Thyroid gland (tissue), 4 donors: ENCODE measurements around the gene THAP4.

Source experiments
- POLR2A ChIP-seq, 2 donors: fragments of 450-650 bp; IDR thresholded peaks; one replicate each; pipeline ENCODE4 v1.6.1; 2017; ENCODE audit warnings: antibody characterized with exemption in 2 of 2, mild to moderate bottlenecking in 2 of 2, moderate library complexity in 1 of 2
- TF ChIP-seq, protein P1 (sequence below), 6 experiments: fragments of 200-600 bp in 3 of 6; fragments of 450-650 bp in 3 of 6; sonication (generic) in 3 of 6; IDR thresholded peaks; one replicate each; pipeline ENCODE4 v1.5.1; 2016 to 2019; ENCODE audit warnings: antibody characterized with exemption in 6 of 6, mild to moderate bottlenecking in 2 of 6, inconsistent platforms in 1 of 6, moderate library complexity in 1 of 6

DNA sequence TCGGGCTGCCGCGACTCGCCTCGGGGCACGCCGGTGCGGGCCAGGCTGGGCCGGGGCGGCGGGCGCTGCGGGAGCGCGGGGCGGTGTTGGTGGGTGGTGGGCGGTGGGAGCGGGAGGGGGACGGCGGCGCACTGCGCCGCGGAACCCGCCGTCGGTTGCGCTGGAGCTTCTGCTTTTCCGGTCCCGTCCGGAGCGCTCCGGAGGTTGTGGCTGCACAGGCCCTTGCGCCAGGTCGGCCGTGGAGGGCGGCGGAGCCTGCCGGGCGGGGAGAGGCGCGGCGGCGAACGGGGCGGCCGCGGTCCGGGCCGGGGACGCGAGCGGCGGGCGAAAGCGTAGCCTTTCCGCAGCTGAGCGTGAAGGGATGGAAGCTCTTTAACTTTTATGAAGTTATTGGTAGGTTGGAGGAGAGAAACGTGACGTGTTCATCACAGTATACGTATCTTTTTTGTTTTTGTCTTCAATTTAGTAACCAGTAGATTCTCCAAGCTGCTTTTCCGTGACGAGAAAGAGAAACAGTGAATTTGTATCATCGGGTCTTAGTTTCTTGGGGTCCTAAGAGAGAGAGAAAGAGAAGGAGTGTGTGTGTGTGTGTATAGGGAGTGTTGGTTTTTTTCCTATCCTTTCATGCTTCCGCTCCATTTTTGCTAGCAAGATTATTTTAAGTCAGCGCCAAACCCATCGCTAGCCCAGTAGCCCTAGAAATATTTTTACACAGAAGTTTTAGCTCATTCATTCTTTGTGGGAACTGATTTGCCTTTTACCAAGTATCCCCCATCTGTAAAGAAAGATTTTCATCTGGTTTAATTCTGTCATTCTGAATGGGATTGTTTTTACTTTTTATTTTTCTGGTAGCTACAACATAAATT, 1.1 kb upstream of the THAP4 start:
- no peak for TF ChIP-seq POLR2A (IDR thresholded peaks at IDR 0.05)
- TF ChIP-seq, protein P1, sequence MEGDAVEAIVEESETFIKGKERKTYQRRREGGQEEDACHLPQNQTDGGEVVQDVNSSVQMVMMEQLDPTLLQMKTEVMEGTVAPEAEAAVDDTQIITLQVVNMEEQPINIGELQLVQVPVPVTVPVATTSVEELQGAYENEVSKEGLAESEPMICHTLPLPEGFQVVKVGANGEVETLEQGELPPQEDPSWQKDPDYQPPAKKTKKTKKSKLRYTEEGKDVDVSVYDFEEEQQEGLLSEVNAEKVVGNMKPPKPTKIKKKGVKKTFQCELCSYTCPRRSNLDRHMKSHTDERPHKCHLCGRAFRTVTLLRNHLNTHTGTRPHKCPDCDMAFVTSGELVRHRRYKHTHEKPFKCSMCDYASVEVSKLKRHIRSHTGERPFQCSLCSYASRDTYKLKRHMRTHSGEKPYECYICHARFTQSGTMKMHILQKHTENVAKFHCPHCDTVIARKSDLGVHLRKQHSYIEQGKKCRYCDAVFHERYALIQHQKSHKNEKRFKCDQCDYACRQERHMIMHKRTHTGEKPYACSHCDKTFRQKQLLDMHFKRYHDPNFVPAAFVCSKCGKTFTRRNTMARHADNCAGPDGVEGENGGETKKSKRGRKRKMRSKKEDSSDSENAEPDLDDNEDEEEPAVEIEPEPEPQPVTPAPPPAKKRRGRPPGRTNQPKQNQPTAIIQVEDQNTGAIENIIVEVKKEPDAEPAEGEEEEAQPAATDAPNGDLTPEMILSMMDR (IDR thresholded peaks at IDR 0.05): no peak
